NCI-H446 treated with DMSO at 0.1 percent for 48 hours (cell line): ENCODE measurements around the gene GINS2.

ENCODE experiments used
- DNase-seq: peaks from one replicate; lab custom pipeline; 2025; lab: John Stamatoyannopoulos, UW

The GINS2 gene

GRCh38 chr16:85667841-85668413, 20.8 kb downstream of the GINS2 start:
- DNase-seq, result no peak

DNA sequence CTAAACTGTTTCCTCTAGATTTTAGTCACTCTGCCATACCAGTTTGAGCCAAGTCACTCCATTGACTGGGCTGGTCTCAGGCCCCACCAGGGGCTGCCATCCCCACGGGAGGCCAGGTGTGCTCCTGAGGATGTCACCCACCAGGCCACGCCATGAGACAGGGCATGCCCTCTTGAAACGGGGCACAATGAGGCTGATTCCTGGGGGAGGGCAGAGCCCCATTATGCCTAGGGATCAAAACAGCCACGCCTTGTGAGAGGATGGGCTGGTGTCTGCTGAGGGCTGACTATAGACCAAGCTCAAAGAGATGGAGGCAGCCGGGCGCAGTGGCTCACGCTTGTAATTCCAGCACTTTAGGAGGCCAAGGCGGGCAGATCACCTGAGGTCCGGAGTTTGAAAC, 21.5 kb downstream of the GINS2 start:
- no peak for DNase-seq

- no peak for DNase-seq
These were observed 22.8 kb downstream of the GINS2 start for GRCh38 chr16:85665929-85666328.

DNA sequence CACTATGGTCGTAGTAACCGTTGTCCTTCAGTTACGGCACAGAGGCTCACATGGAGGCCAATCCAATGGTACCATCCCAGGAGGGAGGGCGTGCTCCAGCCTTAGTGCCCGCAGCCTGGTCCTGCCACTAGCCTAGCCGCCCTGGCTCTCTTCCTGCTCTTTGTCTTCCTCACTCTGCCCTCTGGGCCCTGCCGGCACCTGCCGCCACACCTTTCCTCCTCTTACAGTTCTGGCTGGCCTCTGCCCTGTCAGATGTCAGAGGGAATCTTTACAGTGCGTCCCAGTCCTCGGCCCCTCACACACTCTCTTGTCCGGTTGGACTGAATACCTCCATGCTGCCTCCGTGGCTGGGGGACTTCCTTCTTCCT, 23.4 kb downstream of the GINS2 start:
- DNase-seq, result no peak

GRCh38 chr16:85664580-85665372, 24.0 kb downstream of the GINS2 start:
- no peak for DNase-seq

GRCh38 chr16:85663891-85664321, 24.8 kb downstream of the GINS2 start:
- peak; percentile 46 for DNase-seq

DNA sequence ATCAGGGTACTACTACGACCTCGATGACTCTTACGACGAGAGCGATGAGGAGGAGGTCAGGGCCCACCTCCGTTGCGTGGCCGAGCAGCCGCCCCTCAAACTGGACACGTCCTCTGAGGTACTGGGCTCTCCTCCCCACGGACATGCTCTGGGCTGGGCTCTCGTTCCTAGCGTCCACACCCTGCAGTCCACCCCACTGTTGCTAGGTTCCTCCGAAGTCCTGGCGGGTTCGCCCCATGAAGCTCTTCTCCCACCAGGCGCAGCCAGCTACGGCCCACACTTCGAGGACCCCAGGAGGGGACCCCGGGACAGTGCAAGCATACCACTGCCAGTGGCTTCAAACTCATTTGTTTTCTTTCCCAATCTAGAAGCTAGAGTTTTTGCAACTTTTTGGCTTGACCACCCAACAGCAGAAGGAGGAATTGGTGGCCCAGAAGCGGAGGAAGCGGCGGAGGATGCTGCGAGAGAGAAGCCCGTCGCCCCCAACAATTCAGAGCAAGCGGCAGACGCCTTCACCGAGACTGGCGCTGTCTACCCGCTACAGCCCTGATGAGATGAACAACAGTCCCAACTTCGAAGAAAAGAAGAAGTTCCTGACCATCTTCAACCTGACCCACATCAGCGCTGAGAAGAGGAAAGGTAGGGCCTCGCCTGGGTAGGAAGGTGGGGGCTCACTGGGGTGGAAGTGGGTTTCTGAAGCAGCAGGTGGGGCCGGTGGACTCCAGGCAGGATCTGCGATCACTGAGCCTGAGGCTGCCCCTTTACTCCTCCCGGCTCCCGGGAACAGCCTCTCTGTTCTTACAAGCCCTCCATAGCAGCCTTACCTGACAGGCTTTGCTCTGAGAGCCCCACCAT, 25.6 kb downstream of the GINS2 start:
- no peak for DNase-seq

DNA sequence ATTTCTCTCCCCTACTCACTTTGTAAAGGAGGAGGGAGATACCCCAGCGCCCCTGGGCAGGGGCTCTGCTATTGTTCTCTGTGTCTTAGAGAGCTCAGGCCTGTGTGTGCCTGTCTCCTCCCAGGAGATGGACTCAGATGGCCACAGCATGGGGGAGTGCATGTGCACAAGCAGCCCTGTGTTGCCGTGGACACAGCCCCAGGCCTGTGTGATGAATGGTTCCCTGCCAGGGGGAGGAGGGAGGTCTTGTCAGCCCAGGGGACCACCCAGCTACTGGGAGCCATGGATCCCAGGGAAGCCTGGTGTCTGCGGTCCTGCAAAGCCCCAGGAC, 26.3 kb downstream of the GINS2 start:
- DNase-seq, result no peak

GRCh38 chr16:85661740-85662481, 26.8 kb downstream of the GINS2 start:
- no peak for DNase-seq

DNA sequence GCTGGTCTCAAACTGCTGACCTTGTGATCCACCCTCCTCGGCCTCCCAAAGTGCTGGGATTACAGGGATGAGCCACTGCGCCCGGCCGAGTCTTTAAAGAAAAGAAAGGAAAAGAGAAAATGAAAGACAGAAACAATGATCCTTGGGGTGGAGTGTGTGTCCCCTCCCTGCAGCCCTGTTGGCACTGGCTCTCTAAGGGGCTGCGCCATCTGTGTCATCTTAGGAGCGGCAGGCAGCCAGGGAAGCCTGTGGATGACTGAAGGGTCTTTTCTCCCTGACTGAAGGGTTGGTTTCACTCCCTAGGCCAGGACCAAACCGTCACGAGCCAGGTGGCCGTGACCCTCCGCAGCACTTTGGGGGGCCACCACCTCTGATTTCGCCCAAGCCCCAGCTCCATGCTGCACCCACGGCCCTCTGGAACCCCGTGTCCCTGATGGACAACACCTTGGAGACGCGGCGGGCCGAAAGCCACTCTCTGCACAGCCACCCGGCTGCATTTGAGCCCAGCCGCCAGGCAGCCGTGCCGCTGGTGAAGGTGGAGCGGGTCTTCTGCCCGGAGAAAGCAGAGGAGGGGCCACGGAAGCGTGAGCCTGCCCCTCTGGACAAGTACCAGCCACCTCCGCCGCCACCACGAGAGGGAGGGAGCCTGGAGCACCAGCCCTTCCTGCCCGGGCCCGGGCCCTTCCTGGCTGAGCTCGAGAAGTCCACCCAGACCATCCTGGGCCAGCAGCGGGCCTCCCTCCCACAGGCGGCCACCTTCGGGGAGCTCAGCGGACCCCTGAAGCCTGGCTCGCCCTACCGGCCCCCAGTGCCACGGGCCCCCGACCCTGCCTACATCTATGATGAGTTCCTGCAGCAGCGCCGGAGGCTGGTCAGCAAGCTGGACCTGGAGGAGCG, 27.7 kb downstream of the GINS2 start:
- DNase-seq, result no peak

DNA sequence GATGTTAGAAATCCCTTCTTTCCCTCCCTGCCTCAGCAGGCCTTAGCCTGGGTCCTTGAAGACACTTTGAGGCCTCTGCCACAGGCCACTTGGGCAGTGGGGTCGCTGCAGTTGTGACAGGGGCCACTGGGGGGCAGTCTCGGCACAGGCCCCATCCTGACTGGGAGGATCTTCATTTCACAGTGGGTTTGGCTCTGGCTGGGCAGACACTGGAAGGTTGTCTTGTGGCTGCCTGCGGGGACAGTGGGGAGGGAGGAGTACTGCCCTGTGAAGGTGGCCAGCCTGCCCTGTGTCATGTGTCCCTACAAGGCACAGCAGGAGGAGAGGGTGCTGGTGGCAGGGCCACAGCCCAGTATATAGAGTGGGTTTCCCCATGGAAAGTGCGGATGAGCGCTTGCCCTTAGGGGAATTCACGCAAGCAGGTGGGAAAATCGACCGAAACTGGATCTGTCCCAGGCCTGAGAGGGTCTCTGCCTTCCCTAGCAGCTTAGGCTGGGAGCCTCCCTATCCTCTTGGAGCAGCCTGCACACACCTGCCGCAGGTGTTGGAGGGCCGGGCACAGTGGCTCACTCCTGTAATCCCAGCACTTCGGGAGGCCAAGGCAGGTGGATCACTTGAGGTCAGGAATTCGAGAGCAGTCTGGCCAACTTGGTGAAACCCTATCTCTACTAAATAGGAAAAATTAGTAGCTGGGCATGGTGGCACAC, 28.8 kb downstream of the GINS2 start:
- no peak for DNase-seq

DNA sequence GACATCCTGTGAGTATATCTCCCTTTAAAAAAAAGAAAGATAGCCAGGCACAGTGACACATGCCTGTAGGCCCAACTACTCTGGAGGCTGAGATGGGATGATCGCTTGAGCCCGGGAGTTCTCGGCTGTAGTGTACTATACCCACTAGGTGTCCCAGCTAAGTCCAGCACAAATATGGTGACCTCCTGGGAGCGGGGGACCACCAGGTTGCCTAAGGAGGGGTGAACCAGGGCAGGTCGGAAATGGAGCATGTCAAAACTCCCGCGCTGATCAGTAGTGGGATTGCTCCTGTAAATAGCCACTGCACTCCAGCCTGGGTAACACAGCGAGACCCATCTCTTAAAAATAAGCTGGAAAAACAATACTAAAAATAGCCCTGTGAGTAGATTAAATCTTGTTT, 29.4 kb downstream of the GINS2 start:
- DNase-seq, result no peak

GRCh38 chr16:85658504-85659326, 30.0 kb downstream of the GINS2 start:
- DNase-seq, result no peak

DNA sequence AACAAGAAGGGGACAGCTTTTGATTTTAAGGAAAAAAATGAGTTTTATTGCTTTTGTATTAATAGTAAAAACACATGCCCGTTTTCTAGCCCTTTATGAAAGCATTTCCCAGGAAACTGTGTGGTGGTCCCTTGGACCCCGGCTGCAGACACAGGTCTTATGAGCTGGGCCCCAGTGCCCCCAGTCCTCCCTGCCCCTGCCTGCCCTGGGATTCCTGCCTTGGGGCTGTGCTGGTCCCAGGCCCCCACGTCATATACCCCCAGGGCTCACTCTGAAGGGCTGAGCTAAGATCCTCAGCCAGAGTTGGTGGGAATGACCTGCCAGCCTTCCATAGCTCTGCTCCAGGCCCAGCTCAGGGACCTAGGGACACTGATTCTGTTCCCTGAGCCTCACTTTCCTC, 30.8 kb downstream of the GINS2 start:
- no peak for DNase-seq

DNA sequence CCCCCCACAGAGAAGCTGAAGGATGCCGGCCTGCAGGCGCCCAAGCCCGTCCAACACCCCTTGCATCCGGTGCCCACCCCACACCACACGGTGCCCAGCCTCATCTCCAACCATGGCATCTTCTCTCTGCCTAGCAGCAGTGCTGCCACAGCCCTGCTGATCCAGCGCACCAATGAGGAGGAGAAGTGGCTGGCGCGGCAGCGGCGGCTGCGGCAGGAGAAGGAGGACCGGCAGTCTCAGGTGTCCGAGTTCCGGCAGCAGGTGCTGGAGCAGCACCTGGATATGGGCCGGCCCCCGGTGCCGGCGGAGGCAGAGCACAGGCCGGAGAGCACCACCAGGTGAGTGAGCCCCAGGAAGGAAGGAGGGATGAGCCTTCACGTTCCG, 31.5 kb downstream of the GINS2 start:
- DNase-seq, result no peak

DNA sequence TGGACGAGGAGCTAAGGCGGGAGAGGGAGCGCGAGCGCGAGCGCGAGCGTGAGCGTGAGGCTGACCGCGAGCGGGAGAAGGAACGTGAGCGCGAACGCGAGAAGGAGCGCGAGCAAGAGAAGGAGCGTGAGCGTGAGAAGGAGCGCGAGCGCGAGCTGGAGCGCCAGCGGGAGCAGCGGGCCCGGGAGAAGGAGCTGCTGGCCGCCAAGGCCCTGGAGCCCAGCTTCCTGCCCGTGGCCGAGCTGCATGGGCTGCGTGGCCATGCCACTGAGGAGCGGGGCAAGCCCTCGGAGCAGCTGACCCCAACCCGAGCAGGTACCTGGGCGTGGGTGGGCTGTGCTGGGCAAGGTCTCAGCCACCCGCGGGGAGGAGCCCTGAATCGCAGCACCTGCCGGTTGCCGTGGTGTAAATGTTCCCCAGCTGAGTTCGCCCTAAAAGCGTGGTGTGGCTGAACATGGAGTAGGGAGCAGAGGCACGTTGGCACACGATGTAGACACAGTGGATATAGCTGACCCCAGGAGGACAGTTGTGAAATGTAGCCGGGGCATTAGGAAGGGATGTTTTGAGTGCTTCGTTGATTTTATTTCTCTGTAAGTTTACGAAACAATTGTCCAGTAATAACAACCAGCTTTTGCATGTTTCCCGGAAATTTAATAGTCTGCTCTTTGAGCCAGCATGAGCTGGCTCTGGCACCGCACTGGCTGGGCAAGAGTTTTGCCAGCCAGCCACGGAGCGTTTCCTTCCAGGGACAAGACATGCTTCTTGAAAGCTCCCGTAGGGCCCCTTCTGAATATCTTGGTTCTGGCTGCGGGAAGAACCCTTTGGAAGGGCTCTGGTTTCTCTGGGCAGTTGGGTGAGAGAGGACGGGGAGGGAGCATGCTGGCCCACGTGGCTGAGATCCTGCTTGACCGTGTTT, 32.1 kb downstream of the GINS2 start:
- no peak for DNase-seq

DNA sequence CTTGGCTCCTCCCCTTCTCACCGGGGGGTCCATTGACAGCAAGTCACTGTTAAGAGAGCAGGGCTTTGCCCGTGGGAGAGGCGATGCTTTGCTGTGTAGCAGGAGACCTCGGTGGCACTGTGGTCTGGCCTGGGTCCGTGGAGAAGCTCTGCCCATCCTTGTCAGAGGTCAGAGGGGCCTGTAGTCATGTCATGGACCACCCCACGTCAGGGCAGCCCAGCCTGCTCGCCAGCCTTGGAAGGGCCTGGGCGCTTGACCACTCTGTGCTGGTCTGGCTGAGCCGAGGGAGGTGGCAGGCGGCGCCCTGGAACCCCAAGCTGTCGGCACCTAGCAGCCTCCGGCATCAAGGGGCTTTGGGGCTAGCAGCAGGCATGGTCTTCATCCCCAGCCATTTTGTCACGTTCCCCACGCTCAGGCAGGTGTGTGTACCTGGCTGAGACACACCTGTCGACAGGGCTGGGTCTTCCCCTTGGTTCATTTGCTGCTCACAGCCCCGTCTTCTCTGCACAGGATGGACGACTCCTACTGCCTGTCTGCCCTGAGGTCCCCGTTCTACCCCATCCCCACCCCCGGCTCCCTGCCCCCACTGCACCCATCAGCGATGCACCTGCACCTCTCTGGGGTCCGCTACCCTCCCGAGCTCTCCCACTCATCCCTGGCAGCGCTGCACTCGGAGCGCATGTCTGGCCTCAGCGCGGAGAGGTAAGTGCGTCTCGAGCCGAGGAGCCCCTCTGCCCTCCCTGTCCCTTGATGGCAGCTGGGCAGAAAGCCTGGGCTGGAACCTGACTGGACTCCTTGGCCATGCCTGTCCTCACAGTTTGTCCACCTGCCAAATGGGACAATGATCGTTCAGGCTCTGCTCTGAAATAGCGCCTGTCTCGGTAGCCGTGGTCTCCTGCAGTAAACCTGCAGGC, 33.3 kb downstream of the GINS2 start:
- DNase-seq, result no peak
